Subcutaneous adipose tissue (tissue), 4 donors: ENCODE data around the gene CDK14. TPM values are rescaled to one million over a fixed set of nuclear protein-coding genes. Genes with fewer than 3 reads are reported as not detected.

ENCODE experiments used
- CTCF ChIP-seq: fragments of 450-650 bp; IDR thresholded peaks from one replicate; pipeline ENCODE4 v1.5.1; 2016; ENCODE audit warnings: low read depth, mild to moderate bottlenecking, control low read depth, antibody characterized with exemption, moderate library complexity
- total RNA-seq, 4 donors: library from RNA; depleted of rRNA; stranded (reverse); fragments of >200 nt; gene quantifications; one replicate each; pipeline ENCODE4 v1.1.0, GENCODE V29; 2016

CDK14 gene
- total RNA-seq, 4 donors from 2014 or later, result 13.4 to 42.4 (median 24.7) TPM

DNA sequence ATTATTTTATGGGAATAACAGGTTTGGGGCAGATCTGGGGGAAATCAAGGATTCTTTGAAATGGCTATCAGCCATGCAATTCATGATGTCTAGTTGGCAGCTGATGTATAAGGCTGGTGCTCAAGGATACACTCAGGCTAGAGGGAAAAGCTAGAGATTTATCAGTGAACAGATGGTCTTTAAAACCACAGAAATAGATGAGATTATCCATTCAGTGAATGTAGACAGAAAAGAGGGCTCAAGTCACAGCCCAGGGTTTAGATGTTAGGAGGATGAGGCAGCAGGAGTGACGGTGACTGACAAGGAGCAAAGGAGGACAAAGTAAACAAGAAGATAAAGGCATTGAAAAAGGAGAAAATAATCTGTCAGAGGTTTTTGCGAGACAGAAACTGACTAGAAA is 238.7 kb downstream of the CDK14 start:
- no peak for TF ChIP-seq CTCF

- no peak for TF ChIP-seq CTCF
Observed at GRCh38 chr7:90835861-90836260, 239.7 kb downstream of the CDK14 start.

DNA sequence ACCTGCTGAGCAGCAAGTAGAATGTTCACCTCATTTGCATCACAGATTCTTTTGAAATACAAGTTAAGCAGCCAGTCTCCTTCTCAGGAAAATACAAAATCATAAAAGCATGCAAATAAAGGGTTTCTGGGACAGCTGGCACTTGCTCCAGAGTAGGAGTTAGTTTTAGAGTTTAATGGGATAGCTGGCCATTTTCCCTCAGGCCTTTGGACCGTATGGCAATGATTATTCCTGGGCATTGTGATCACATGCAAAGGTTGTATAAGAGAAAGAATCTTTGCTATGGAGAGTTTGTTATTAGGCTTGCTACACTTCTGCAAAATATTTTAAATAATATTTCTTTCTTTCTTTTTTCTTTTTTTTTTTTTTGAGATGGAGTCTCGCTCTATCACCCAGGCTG is 240.8 kb downstream of the CDK14 start:
- no peak for TF ChIP-seq CTCF

GRCh38 chr7:90838799-90839198 is 242.7 kb downstream of the CDK14 start:
- no peak for TF ChIP-seq CTCF

GRCh38 chr7:90839316-90839715 is 243.2 kb downstream of the CDK14 start:
- TF ChIP-seq CTCF, result no peak

- no peak for TF ChIP-seq CTCF
Observed at GRCh38 chr7:90839727-90840291, 243.7 kb downstream of the CDK14 start.

DNA sequence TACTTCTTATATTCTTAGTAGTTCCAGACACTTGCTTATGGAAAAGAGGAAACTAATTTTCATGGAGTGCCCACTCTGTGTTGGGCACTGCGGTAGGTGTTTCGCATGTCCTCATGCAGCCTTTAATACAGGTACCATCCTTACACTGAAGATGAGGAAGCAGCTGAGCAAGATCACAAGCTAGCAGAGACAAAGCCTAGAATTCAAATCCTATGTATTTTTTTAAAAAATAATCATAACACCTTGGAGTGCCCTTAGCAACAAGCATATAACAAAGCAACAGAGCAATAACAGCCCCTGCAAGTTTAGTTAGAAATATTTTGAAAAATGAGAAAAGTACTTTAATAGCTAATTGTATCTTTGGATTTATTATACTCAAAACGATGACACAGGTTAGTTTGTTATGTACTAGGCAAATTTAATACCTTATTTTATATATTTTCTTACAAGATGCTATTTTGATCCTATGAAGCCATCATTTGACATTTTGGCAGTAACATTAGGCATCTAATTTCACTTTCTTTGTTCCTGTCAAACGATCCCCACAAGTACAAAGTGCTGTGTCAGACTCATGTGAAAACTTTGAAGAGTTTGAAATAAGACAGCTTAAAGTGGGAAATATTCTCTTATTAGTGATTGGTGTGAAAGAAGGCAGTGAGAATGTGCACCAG is 245.8 kb downstream of the CDK14 start:
- TF ChIP-seq CTCF, result no peak
